ENCODE results near the gene DENND10.
A peak's percentile ranks its signal among the peaks of the same experiment; 100 is the strongest.

Gene DENND10

DNA sequence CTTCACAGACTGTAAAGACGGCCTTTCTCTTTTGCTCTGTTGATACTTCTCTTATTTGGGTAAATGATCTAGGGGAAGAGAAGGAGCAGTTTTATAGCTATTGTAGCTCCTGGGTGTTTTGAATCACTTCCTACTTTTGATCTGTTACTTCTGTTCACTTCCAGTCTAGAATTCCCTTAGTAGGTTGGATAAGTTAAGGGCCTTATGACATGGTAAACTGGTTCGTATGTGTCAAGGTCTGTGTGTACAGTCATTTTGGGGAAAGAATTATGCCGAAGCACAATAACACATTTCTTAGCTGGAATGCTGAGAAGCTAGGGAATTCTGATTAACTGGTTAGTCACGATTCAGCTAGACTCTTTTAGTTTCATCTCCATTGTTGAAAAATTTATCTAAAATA is 8.1 kb downstream of the DENND10 start:
- Mint-ChIP-seq H3K4me3 (no peak overlapping the region), H3K27me3 (no peaks in the 10 kb centered on the region), H3K9me3 (ENCODE audit: low read depth) (no peaks in the 10 kb centered on the region), H3K27ac (no peak overlapping the region), H3K4me1 (ENCODE audit: low read depth) (peaks cover 5% of the 10 kb centered on the region), H3K36me3 (peaks cover 10% of the 10 kb centered on the region)

DNA sequence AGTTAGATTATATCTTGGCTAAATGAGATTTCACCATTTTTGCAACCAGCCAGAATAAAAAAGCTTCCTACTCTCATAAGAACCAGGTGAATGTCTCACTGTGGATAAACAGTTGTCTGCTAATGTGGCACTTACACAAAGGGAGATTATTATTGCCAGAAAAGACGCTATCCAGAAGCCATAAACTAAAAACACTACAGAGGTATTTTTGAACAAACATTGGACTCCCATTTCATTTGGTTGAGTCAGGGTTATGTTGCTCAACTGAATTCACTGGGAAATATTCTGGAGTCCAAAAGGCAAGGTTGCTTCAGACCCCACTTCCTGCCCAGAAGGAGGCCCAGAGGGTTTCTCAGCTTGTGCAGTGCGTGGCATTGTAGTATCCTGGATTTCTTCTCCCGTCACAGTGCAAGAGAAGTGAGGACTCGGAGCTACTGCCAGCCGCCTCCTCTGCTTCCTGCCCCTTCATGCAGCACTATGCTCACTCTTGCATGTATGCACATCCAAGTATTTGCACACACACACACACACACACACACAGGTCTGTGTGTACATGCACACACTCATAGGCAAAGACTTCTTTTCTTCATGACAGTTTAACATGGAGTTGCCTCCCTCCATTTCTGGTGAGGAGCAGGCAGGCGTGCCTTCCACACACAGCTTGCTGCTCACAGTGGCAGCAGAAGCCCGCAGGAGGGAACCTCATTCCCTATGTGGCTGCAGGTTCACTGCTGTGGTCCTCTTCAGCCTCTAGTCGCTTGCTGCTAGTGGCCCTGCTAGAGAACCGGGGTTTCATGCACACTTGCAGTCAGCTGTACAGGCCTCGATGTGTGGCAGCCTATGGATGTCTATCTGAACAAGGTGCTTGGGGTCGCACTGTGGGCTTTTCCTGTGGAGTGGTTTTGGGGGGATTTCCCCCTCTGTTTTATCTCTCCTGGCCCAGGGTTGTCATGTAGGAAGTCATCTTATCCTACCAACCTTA is 10.1 kb downstream of the DENND10 start:
- H3K4me1 Mint-ChIP-seq (ENCODE audit: low read depth), result peaks cover 5% of the 10 kb centered on the region
- H3K27me3 Mint-ChIP-seq, result no peaks in the 10 kb centered on the region
- H3K36me3 Mint-ChIP-seq, result peaks cover 6% of the 10 kb centered on the region
- H3K27ac Mint-ChIP-seq, result no peak overlapping the region
- no peak overlapping the region for H3K4me3 Mint-ChIP-seq
- no peaks in the 10 kb centered on the region for H3K9me3 Mint-ChIP-seq (ENCODE audit: low read depth)

DNA sequence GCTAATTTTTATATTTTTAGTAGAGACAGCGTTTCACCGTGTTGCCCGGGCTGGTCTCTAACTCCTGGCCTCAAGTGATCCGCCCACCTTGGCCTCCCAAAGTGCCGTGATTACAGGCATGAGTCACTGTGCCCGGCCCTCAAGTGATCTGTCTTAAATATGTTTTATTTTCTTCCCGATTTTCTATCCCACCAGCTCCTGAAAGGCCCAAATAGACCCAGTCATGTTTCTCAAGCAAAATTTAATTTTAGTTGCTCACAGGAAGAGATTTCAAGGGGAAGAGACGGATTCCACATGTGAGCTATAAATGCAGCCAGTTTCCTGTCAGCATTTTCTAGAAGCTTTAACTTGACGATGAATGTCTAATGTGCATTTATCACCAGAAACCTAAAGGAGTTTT is 12.0 kb downstream of the DENND10 start:
- H3K4me3 Mint-ChIP-seq, result no peak overlapping the region
- H3K27ac Mint-ChIP-seq, result no peak overlapping the region

DNA sequence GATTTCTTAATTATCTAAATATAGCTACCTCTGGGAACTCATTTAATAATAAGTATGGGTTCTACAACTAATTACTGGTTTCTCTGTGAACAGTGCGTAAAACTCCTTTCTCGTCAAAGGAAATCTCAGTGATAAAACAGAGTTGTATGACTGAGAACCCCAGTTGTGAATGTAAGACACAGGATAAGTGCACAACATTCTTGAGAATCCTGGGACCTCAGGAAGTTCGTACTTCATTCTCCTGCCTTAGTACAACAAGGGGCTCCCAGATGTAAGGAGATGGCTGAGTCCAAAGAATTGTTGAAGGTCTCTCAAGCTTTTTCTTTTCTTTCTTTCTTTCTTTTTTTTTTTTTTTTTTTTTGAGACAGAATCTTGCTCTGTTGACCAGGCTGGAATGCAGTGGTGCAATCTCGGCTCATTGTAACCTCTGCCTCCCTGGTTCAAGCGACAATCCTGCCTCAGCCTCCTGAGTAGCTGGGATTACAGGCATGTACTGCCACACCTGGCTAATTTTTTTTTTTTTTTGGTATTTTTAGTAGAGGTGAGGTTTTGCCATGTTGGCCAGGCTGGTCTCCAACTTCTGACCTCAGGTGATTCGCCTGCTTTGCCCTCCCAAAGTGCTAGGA is 12.5 kb downstream of the DENND10 start:
- H3K4me1 Mint-ChIP-seq (ENCODE audit: low read depth), result peaks cover 6% of the 10 kb centered on the region
- H3K27ac Mint-ChIP-seq, result no peak overlapping the region
- no peak overlapping the region for H3K4me3 Mint-ChIP-seq
- H3K27me3 Mint-ChIP-seq, result no peaks in the 10 kb centered on the region
- H3K36me3 Mint-ChIP-seq, result peaks cover 9% of the 10 kb centered on the region
- no peaks in the 10 kb centered on the region for H3K9me3 Mint-ChIP-seq (ENCODE audit: low read depth)

More for the DNA sequence above, 12.0 kb downstream of the DENND10 start:
- peaks cover 6% of the 10 kb centered on the region for H3K4me1 Mint-ChIP-seq (ENCODE audit: low read depth)
- no peaks in the 10 kb centered on the region for H3K27me3 Mint-ChIP-seq
- H3K36me3 Mint-ChIP-seq, result peaks cover 9% of the 10 kb centered on the region
- no peaks in the 10 kb centered on the region for H3K9me3 Mint-ChIP-seq (ENCODE audit: low read depth)

DNA sequence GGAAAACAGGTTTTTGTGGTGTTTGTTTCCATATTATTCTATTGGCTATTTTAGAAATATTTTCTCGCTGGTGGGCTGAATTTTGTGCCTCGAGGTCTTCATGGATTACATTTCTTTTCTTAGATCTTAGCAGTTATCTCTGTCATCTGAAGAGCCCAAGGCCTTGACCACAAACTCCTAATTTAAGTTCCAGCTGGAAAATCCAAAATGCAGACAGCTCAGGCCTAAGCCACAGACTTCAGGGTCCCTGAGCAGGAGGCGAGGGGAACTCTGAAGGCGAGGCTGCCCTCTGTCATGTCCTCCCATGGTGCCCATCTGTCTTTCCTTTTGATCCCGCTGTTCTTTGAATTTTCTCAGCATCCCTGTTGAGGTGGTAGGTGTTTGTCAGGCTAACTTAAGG is 14.3 kb downstream of the DENND10 start:
- H3K4me3 Mint-ChIP-seq, result no peak overlapping the region
- H3K9me3 Mint-ChIP-seq (ENCODE audit: low read depth), result no peaks in the 10 kb centered on the region
- no peaks in the 10 kb centered on the region for H3K27me3 Mint-ChIP-seq
- H3K4me1 Mint-ChIP-seq (ENCODE audit: low read depth), result peaks cover 6% of the 10 kb centered on the region
- H3K36me3 Mint-ChIP-seq, result peaks cover 9% of the 10 kb centered on the region
- H3K27ac Mint-ChIP-seq, result no peak overlapping the region

DNA sequence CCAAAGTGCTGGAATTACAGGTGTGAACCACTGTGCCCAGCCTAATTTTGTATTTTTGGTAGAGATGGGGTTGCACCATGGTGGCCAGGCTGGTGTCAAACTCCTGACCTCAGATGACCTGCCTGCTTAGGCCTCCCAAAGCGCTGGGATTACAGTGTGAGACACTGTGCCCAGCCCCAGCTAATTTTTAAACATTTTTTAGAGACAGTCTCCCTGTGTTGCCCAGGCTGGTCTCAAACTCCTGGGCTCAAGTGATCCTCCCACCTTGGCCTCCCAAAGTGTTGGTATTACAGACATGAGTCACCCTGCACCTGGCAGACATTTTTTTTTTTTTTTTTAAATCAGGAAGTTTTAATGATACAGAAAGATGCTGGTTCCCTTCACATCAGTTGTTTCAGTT is 15.5 kb downstream of the DENND10 start:
- Mint-ChIP-seq H3K36me3 (peaks cover 7% of the 10 kb centered on the region), H3K27me3 (no peaks in the 10 kb centered on the region), H3K9me3 (ENCODE audit: low read depth) (no peaks in the 10 kb centered on the region), H3K4me1 (ENCODE audit: low read depth) (peaks cover 2% of the 10 kb centered on the region), H3K27ac (no peak overlapping the region), H3K4me3 (no peak overlapping the region)

DNA sequence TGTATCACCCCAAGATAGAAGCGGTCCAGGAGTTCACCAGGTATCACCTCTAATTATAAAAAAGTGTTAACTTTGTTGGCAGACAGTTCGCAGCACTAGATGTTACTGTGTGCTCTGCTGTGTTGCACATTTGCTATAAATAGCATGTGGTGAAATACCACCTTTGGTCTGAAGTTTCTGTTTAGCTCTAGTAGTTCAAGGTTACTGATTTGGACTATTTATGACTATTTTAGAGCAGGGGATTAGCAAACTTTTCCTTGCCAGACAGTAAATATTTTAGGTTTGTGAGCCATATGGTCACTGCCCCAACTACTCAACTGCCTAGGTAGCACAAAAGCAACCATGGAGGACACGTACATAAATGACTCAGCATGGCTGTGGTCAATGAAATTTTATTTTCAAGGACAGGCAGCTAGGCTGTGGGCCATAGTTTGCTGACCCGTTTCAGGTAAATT is 16.5 kb downstream of the DENND10 start:
- H3K4me1 Mint-ChIP-seq (ENCODE audit: low read depth), result peaks cover 1% of the 10 kb centered on the region
- H3K36me3 Mint-ChIP-seq, result peaks cover 7% of the 10 kb centered on the region
- no peak overlapping the region for H3K27ac Mint-ChIP-seq
- no peaks in the 10 kb centered on the region for H3K27me3 Mint-ChIP-seq
- H3K4me3 Mint-ChIP-seq, result no peak overlapping the region
- no peaks in the 10 kb centered on the region for H3K9me3 Mint-ChIP-seq (ENCODE audit: low read depth)

DNA sequence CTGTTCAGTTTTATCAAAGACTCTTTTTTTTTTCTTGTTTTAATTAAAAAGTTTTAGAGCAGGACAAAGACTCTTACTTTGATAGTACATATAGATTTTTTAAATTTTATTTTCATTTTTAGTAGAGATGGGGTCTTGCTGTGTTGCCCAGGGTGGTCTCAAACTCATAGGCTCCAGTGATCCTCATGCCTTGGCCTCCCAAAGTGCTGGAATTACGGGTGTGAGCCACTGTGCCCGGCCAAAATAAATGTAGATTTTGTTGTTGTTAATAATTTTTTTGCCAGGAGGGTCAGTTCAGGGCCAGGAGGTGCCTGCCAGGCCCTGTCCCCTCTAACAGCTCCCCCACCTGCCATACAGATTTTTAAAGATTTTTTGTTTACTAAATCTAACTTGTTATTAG is 17.0 kb downstream of the DENND10 start:
- H3K4me3 Mint-ChIP-seq, result no peak overlapping the region
- H3K36me3 Mint-ChIP-seq, result peaks cover 8% of the 10 kb centered on the region
- no peaks in the 10 kb centered on the region for H3K9me3 Mint-ChIP-seq (ENCODE audit: low read depth)
- peaks cover 1% of the 10 kb centered on the region for H3K4me1 Mint-ChIP-seq (ENCODE audit: low read depth)
- H3K27me3 Mint-ChIP-seq, result no peaks in the 10 kb centered on the region
- no peak overlapping the region for H3K27ac Mint-ChIP-seq

DNA sequence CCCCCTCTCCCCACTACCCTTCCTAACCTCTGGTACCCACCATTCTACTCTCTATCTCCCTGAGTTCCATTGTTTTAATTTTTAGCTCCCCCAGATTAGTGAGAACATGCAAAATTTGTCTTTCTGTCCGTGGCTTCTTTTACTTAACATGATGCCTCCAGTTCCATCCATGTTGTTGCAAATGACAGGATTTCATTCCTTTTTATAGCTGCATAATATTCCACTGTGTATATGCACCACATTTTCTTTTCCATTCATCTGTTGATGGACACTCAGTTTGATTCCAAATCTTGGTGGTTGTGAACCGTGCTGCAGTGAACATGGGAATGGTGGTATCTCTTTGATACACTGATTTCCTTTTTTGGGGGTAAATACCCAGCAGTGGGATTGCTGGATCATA is 22.0 kb downstream of the DENND10 start:
- H3K4me1 Mint-ChIP-seq (ENCODE audit: low read depth), result peaks cover 10% of the 10 kb centered on the region
- H3K27ac Mint-ChIP-seq, result no peak overlapping the region
- H3K27me3 Mint-ChIP-seq, result no peaks in the 10 kb centered on the region
- H3K4me3 Mint-ChIP-seq, result no peak overlapping the region
- H3K36me3 Mint-ChIP-seq, result peaks cover 15% of the 10 kb centered on the region
- H3K9me3 Mint-ChIP-seq (ENCODE audit: low read depth), result no peaks in the 10 kb centered on the region

DNA sequence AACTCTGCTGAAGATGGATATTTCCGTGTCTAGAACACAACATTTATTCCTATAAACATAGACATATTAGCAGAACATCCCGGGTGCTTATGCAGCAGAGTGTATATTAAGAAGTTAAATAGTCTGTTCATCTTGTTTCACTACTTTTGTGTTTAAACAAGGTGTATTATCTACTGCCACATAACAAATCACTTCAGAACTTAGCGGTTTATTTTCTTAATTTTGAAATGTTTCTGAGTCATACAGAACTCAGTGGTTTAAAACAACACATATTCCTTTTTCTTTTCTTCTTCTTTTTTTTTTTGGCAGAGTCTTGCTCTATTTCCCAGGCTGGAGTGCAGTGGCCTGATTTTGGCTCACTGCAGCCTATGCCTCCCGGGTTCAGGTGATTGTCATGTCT is 25.8 kb downstream of the DENND10 start:
- Mint-ChIP-seq H3K4me3 (no peak overlapping the region), H3K36me3 (peaks cover 22% of the 10 kb centered on the region), H3K27ac (no peak overlapping the region), H3K27me3 (no peaks in the 10 kb centered on the region), H3K9me3 (ENCODE audit: low read depth) (no peaks in the 10 kb centered on the region), H3K4me1 (ENCODE audit: low read depth) (peaks cover 36% of the 10 kb centered on the region)

DNA sequence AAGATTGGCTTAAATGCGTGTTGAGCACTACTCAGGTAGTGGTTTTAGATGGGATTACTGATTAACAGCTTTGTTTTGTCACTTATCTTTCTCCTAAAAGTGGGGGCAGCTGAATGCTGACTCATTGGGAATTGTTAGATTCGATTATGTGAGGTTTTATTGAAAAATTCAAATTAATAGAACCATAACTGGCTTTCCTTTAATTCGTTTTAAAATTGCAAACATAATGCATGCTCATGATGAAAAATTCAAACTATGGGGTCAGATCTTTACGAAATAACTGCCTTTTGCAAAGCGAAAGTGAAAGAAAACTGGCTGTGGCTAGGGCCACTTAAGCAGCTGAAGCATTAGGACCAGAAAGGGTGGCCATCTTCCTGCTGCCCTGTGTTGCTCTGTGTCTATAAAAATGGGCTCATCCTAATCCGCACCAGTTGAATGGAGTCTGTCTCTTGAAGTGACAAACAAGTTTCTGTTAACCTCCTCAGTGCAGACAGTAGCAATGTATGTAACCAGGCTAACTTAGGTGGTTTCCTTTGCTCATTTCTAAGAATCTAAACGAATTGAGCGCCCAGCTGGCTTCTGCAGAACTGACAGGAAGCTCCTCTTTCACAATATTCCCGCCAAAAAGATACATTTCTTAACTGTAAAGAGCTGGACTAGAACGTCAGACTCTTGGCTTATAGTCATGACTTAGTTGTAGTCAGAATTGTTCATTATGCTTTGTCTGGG is 27.8 kb downstream of the DENND10 start:
- Mint-ChIP-seq H3K4me1 (ENCODE audit: low read depth) (peaks cover 39% of the 10 kb centered on the region), H3K27ac (peak overlapping the region; percentile 97), H3K27me3 (no peaks in the 10 kb centered on the region), H3K9me3 (ENCODE audit: low read depth) (no peaks in the 10 kb centered on the region), H3K4me3 (peak overlapping the region; percentile 85), H3K36me3 (peaks cover 17% of the 10 kb centered on the region)

DNA sequence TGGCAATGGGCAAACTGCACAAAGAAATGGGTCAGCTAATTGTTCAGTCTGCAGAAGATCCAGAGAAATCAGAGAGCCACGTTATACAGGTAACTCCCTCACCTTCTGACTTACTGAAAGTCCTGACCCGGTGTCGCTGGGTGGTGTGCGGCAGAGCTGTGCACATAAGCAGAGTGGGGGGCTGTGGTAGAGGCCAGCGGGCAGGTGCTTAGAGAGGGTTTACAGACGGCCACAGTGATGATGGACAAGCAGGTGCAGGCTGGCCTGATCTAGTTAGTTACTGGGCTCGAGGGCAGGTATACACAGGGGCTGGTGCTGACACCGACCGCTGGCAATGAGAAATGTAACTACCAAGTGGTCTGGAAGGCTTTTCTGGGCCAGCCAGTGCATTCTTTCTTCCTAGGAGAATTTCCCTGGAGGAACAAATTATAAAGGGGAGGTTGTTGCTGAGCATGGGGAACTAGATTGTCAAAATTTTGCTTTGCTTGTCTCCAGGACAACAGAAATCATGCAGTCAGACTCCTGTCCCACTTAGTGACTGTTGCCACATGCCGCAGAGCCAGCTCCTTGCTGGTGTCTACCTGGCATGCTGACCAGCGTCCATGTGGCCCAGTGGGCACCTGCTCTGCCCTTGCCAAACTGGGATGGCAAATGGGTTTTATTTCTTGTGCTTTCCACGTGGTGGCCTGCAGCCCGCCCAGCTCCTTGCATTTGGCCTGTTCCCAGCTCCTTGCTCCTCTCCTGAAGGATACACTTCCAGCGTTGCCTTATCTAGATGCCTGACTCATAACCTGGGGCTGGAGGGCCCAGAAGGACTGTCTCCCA is 28.8 kb downstream of the DENND10 start:
- Mint-ChIP-seq H3K27me3 (no peaks in the 10 kb centered on the region), H3K4me1 (ENCODE audit: low read depth) (peaks cover 39% of the 10 kb centered on the region), H3K9me3 (ENCODE audit: low read depth) (no peaks in the 10 kb centered on the region)

DNA sequence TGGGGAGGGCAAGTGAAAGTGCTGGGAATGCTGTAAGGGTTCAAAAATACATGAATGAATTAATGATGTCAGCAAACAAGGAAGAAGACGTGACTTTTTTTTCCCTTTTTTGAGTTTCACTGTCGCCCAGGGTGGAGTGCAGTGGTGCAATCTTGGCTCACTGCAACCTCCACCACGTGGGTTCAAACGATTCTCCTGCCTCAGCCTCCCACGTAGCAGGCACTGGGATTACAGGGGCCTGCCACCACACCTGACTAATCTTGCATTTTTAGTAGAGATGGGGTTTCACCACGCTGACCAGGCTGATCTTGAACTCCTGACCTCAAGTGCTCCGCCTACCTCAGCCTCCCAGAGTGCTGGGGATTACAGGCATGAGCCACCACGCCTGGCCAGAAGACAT is 30.0 kb downstream of the DENND10 start:
- Mint-ChIP-seq H3K27me3 (no peaks in the 10 kb centered on the region), H3K4me3 (no peak overlapping the region), H3K27ac (peak overlapping the region; percentile 90), H3K36me3 (peaks cover 19% of the 10 kb centered on the region), H3K4me1 (ENCODE audit: low read depth) (peaks cover 39% of the 10 kb centered on the region), H3K9me3 (ENCODE audit: low read depth) (no peaks in the 10 kb centered on the region)

More for the DNA sequence above, 28.8 kb downstream of the DENND10 start:
- Mint-ChIP-seq H3K36me3 (peaks cover 17% of the 10 kb centered on the region), H3K27ac (peak overlapping the region; percentile 97), H3K4me3 (peak overlapping the region; percentile 85)

DNA sequence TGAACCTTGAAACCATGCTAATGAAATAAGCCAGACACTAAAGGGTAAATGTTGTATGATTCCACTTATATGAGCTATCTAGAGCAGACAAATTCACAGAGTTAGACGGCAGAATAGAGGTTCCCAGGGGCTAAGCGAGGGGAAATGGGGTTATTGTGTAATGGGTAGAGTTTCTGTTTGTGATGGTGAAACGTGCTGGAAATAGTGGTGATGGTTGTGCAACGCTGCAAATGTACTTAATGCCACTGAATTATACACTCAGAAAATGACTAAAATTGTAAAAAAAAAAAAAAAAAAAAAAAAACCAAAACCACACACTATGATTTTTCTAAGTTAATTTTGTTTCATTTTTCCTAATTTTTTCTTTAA is 31.6 kb downstream of the DENND10 start:
- Mint-ChIP-seq H3K27ac (peak overlapping the region; percentile 7), H3K27me3 (no peaks in the 10 kb centered on the region), H3K4me3 (no peak overlapping the region), H3K4me1 (ENCODE audit: low read depth) (peaks cover 36% of the 10 kb centered on the region), H3K9me3 (ENCODE audit: low read depth) (no peaks in the 10 kb centered on the region), H3K36me3 (peaks cover 13% of the 10 kb centered on the region)
